ENCODE data around the gene ALK.

DNA sequence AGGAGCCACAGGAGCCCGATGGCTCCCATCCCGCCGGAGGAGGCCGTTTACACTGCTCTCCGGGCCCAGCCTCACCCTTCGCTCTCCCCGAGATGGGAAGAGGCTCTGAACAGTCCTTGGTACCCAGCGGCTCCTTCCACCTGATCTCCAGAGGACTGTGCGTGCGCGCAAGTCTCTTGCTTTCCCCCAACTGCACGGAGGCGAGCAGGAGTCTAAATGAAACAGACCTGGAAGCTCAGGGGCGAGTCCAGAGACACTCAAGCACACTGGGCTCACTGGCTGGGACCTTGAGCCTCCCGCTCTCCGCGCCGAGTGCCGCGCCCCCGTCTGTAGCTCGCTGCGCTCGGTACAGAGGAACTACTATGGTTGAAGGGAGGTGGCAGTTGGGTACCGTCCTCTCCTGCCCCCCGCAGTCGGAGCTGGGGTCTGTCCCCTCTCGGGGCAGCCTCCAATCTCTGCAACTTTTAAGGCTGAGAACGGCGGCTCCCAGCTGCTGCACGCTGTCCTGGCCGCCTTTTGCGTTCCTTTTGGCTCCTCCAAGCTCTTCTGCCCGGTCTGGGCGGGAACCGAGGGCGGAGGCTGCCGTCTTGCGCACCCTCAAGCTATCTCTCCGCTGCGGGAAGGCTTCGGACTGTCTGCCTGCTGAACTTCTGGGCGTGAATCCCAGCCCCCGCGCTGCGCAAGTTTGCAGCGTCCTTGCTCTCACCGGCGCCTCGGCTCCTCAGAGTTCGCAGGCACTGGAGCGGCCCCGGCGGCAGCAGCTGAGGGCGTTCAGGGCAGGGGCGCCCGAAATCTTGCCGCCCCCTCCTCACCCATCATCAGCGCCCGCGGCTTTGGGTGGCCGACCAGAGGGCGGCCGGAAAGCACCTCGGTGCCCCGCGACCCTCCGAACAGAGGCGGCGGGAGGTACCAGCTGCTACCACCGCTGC is 491 bp downstream of the ALK start:
- TF ChIP-seq GATA2 (IDR thresholded peaks at IDR 0.05; ENCODE audit: low read depth, low read length) (no peak; the same call in 1 of the 2 replicates), GATA3 (IDR thresholded peaks at IDR 0.05; ENCODE audit: low read depth, low read length) (no peak)
